ENCODE results near the gene HTRA2.

Gene HTRA2

GRCh38 chr2:74566754-74567085 lies 37.0 kb downstream of the HTRA2 start:
- H3K9ac ChIP-seq (ENCODE audit: low read depth, low read length) = no peak overlapping the region
- no peak overlapping the region for H2AFZ ChIP-seq (ENCODE audit: low read depth, low read length)
- no peak overlapping the region for H3K4me3 ChIP-seq (ENCODE audit: low read depth in 1 of 2, low read length in 2 of 2)
- ATAC-seq (ENCODE audit: insufficient read depth, low read depth) (no peak), DNase-seq (no peak)
- no peaks in the 10 kb centered on the region for H3K36me3 ChIP-seq (ENCODE audit: insufficient read depth, low read length)
- no peaks in the 10 kb centered on the region for H3K4me1 ChIP-seq (ENCODE audit: insufficient read depth, low read length)
- H3K27me3 ChIP-seq (ENCODE audit: insufficient read depth, low read length, poor library complexity) = peaks cover 16% of the 10 kb centered on the region
- no peaks in the 10 kb centered on the region for H3K9me3 ChIP-seq (ENCODE audit: insufficient read depth, low read length, severe bottlenecking)
- no peaks in the 10 kb centered on the region for H3K79me2 ChIP-seq (ENCODE audit: insufficient read depth, low read length)
- no peak overlapping the region for H3K27ac ChIP-seq (ENCODE audit: low read length)
- H3K4me2 ChIP-seq (ENCODE audit: insufficient read depth, low read length) = no peak overlapping the region
- H4K20me1 ChIP-seq (ENCODE audit: insufficient read depth, low read length) = no peaks in the 10 kb centered on the region
- TF ChIP-seq EZH2 (IDR thresholded peaks at IDR 0.05; ENCODE audit: borderline replicate concordance, low read depth, low read length, severe bottlenecking) (no peak), CTCF (IDR thresholded peaks at IDR 0.05; ENCODE audit: borderline replicate concordance, extremely low read depth, low read length, poor library complexity, severe bottlenecking) (no peak)

GRCh38 chr2:74567881-74568280 lies 38.1 kb downstream of the HTRA2 start:
- Histone ChIP-seq H3K27ac (ENCODE audit: low read length) (no peak overlapping the region), H4K20me1 (ENCODE audit: insufficient read depth, low read length) (no peaks in the 10 kb centered on the region), H3K9ac (ENCODE audit: low read depth, low read length) (no peak overlapping the region), H3K36me3 (ENCODE audit: insufficient read depth, low read length) (no peaks in the 10 kb centered on the region), H3K4me1 (ENCODE audit: insufficient read depth, low read length) (no peaks in the 10 kb centered on the region), H3K4me2 (ENCODE audit: insufficient read depth, low read length) (no peak overlapping the region), H3K79me2 (ENCODE audit: insufficient read depth, low read length) (no peaks in the 10 kb centered on the region), H2AFZ (ENCODE audit: low read depth, low read length) (no peak overlapping the region), H3K9me3 (ENCODE audit: insufficient read depth, low read length, severe bottlenecking) (no peaks in the 10 kb centered on the region), H3K4me3 (ENCODE audit: low read depth in 1 of 2, low read length in 2 of 2) (no peak overlapping the region), H3K27me3 (ENCODE audit: insufficient read depth, low read length, poor library complexity) (peaks cover 12% of the 10 kb centered on the region)
- no peak for DNase-seq
- no peak for ATAC-seq (ENCODE audit: insufficient read depth, low read depth)
- TF ChIP-seq CTCF (IDR thresholded peaks at IDR 0.05; ENCODE audit: borderline replicate concordance, extremely low read depth, low read length, poor library complexity, severe bottlenecking) (no peak), EZH2 (IDR thresholded peaks at IDR 0.05; ENCODE audit: borderline replicate concordance, low read depth, low read length, severe bottlenecking) (no peak)

- H3K4me3 ChIP-seq (ENCODE audit: low read depth in 1 of 2, low read length in 2 of 2) = no peak overlapping the region
- DNase-seq (no peak), ATAC-seq (ENCODE audit: insufficient read depth, low read depth) (no peak)
- no peaks in the 10 kb centered on the region for H3K9me3 ChIP-seq (ENCODE audit: insufficient read depth, low read length, severe bottlenecking)
- H2AFZ ChIP-seq (ENCODE audit: low read depth, low read length) = no peak overlapping the region
- no peak for TF ChIP-seq EZH2 (IDR thresholded peaks at IDR 0.05; ENCODE audit: borderline replicate concordance, low read depth, low read length, severe bottlenecking)
- no peak for TF ChIP-seq CTCF (IDR thresholded peaks at IDR 0.05; ENCODE audit: borderline replicate concordance, extremely low read depth, low read length, poor library complexity, severe bottlenecking)
- no peaks in the 10 kb centered on the region for H3K36me3 ChIP-seq (ENCODE audit: insufficient read depth, low read length)
- H3K79me2 ChIP-seq (ENCODE audit: insufficient read depth, low read length) = no peaks in the 10 kb centered on the region
- H3K27ac ChIP-seq (ENCODE audit: low read length) = no peak overlapping the region
- H3K4me2 ChIP-seq (ENCODE audit: insufficient read depth, low read length) = no peak overlapping the region
- peaks cover 16% of the 10 kb centered on the region for H3K4me1 ChIP-seq (ENCODE audit: insufficient read depth, low read length)
- H3K9ac ChIP-seq (ENCODE audit: low read depth, low read length) = no peak overlapping the region
- H3K27me3 ChIP-seq (ENCODE audit: insufficient read depth, low read length, poor library complexity) = peaks cover 12% of the 10 kb centered on the region
- no peaks in the 10 kb centered on the region for H4K20me1 ChIP-seq (ENCODE audit: insufficient read depth, low read length)
These were observed 40.0 kb downstream of the HTRA2 start for GRCh38 chr2:74569686-74570085.

GRCh38 chr2:74571058-74571457 lies 41.3 kb downstream of the HTRA2 start:
- no peaks in the 10 kb centered on the region for H3K79me2 ChIP-seq (ENCODE audit: insufficient read depth, low read length)
- DNase-seq = no peak
- H2AFZ ChIP-seq (ENCODE audit: low read depth, low read length) = no peak overlapping the region
- ATAC-seq (ENCODE audit: insufficient read depth, low read depth) = no peak
- no peaks in the 10 kb centered on the region for H3K36me3 ChIP-seq (ENCODE audit: insufficient read depth, low read length)
- H3K27ac ChIP-seq (ENCODE audit: low read length) = no peak overlapping the region
- no peak overlapping the region for H3K4me3 ChIP-seq (ENCODE audit: low read depth in 1 of 2, low read length in 2 of 2)
- H3K27me3 ChIP-seq (ENCODE audit: insufficient read depth, low read length, poor library complexity) = peaks cover 12% of the 10 kb centered on the region
- no peak overlapping the region for H3K4me2 ChIP-seq (ENCODE audit: insufficient read depth, low read length)
- peaks cover 16% of the 10 kb centered on the region for H3K4me1 ChIP-seq (ENCODE audit: insufficient read depth, low read length)
- TF ChIP-seq EZH2 (IDR thresholded peaks at IDR 0.05; ENCODE audit: borderline replicate concordance, low read depth, low read length, severe bottlenecking) = no peak
- no peak for TF ChIP-seq CTCF (IDR thresholded peaks at IDR 0.05; ENCODE audit: borderline replicate concordance, extremely low read depth, low read length, poor library complexity, severe bottlenecking)
- H4K20me1 ChIP-seq (ENCODE audit: insufficient read depth, low read length) = no peaks in the 10 kb centered on the region
- no peaks in the 10 kb centered on the region for H3K9me3 ChIP-seq (ENCODE audit: insufficient read depth, low read length, severe bottlenecking)
- no peak overlapping the region for H3K9ac ChIP-seq (ENCODE audit: low read depth, low read length)

Measured in DND-41 (cell line).